Measurements from ENCODE around the gene CDA.

CDA gene

GRCh38 chr1:20589331-20590278, 708 bp downstream of the CDA start:
- peak overlapping the region; percentile 21 for H3K4me3 ChIP-seq (ENCODE audit: low read depth, low read length)
- TF ChIP-seq MYC (IDR thresholded peaks at IDR 0.05; ENCODE audit: low read depth, low read length): no peak
- no peak for TF ChIP-seq CTCF (IDR thresholded peaks at IDR 0.05; ENCODE audit: low read depth, low read length)
- no peak for TF ChIP-seq MAX (IDR thresholded peaks at IDR 0.05; ENCODE audit: low read depth, low read length)
- no peak for TF ChIP-seq POLR2A (IDR thresholded peaks at IDR 0.05; ENCODE audit: extremely low read depth, insufficient read length)
- DNase-seq (ENCODE audit: low read depth): peak; percentile 48

GRCh38 chr1:20590306-20590777, 1.4 kb downstream of the CDA start:
- no peak overlapping the region for H3K4me3 ChIP-seq (ENCODE audit: low read depth, low read length)
- peak; percentile 96 for DNase-seq (ENCODE audit: low read depth)
- peak; percentile 83 for TF ChIP-seq MYC (IDR thresholded peaks at IDR 0.05; ENCODE audit: low read depth, low read length)
- TF ChIP-seq POLR2A (IDR thresholded peaks at IDR 0.05; ENCODE audit: extremely low read depth, insufficient read length): no peak
- no peak for TF ChIP-seq CTCF (IDR thresholded peaks at IDR 0.05; ENCODE audit: low read depth, low read length)
- peak; percentile 88 for TF ChIP-seq MAX (IDR thresholded peaks at IDR 0.05; ENCODE audit: low read depth, low read length)

- no peak for DNase-seq (ENCODE audit: low read depth)
- no peak for TF ChIP-seq CTCF (IDR thresholded peaks at IDR 0.05; ENCODE audit: low read depth, low read length)
- TF ChIP-seq POLR2A (IDR thresholded peaks at IDR 0.05; ENCODE audit: extremely low read depth, insufficient read length): no peak
- no peak for TF ChIP-seq MAX (IDR thresholded peaks at IDR 0.05; ENCODE audit: low read depth, low read length)
- no peak for TF ChIP-seq MYC (IDR thresholded peaks at IDR 0.05; ENCODE audit: low read depth, low read length)
- H3K4me3 ChIP-seq (ENCODE audit: low read depth, low read length): no peak overlapping the region
These were observed 4.9 kb downstream of the CDA start for GRCh38 chr1:20593756-20594155.

- TF ChIP-seq CTCF (IDR thresholded peaks at IDR 0.05; ENCODE audit: low read depth, low read length) (no peak), MAX (IDR thresholded peaks at IDR 0.05; ENCODE audit: low read depth, low read length) (no peak), POLR2A (IDR thresholded peaks at IDR 0.05; ENCODE audit: extremely low read depth, insufficient read length) (no peak), MYC (IDR thresholded peaks at IDR 0.05; ENCODE audit: low read depth, low read length) (no peak)
- DNase-seq (ENCODE audit: low read depth): no peak
These were observed 5.8 kb downstream of the CDA start for GRCh38 chr1:20594746-20595145.

GRCh38 chr1:20596106-20596505, 7.2 kb downstream of the CDA start:
- no peak overlapping the region for H3K4me3 ChIP-seq (ENCODE audit: low read depth, low read length)
- DNase-seq (ENCODE audit: low read depth): no peak
- no peak for TF ChIP-seq POLR2A (IDR thresholded peaks at IDR 0.05; ENCODE audit: extremely low read depth, insufficient read length)
- TF ChIP-seq MYC (IDR thresholded peaks at IDR 0.05; ENCODE audit: low read depth, low read length): no peak
- TF ChIP-seq CTCF (IDR thresholded peaks at IDR 0.05; ENCODE audit: low read depth, low read length): no peak
- no peak for TF ChIP-seq MAX (IDR thresholded peaks at IDR 0.05; ENCODE audit: low read depth, low read length)

More at GRCh38 chr1:20594746-20595145, 5.8 kb downstream of the CDA start:
- H3K4me3 ChIP-seq (ENCODE audit: low read depth, low read length): no peak overlapping the region

Measured in NB4 (cell line).